ENCODE results near the gene JAK1. TPM values are rescaled to one million over a fixed set of nuclear protein-coding genes. Genes with fewer than 3 reads are reported as not detected.

The JAK1 gene
- polyA plus RNA-seq, 4 donors = 101 to 108 (median 103) TPM

DNA sequence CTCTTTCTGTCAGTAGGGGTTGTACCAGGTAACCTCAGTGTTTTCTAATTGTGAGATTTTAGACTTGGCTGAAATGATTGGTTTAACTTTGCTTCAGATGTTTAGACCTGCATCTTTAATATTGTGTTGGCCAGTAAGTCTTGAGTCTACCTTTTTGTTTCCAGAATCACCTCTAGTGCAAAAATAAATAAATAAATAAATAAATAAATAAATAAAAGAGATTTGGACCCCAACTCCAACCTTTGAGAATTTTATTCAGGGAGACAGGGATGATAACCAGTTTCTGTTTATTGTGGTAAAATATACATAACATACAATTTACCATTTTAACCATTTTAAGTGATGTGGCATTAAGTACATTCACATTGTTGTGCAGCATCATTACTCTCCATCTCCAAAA lies 157.0 kb downstream of the JAK1 start:
- no peak for DNase-seq (ENCODE audit: low read depth in 4 of 4, low spot score in 2 of 4)

DNA sequence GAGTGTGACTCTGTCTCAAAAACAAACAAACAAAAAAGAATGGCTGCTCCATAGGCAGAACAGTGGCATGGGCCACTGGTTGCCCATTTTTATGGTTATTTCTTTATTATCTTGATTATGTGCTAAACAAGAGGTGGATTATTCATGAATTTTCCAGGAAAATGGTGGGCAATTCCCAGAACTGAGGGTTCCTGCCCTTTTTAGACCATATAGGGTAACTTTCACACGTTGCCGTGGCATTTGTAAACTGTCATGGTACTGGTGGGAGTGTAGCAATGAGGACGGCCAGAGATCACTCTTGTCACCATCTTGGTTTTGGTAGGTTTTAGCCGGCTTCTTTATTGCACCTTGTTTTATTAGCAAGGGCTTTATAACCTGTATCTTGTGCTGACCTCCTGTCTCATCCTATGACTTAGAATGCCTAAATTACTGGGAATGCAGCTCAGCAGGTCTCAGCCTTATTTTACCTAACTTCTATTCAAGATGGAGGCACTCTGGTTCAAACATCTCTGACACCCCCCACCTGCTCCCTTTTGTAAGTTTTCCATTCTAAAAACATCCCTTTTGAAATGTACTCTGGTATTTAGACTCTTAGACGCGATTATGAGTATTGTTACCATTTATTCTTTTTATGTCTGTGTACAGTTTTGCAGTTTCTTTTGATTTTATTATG lies 164.4 kb downstream of the JAK1 start:
- DNase-seq (ENCODE audit: low read depth in 4 of 4, low spot score in 2 of 4) = no peak

- DNase-seq (ENCODE audit: low read depth in 4 of 4, low spot score in 2 of 4) = no peak
These were observed 167.5 kb downstream of the JAK1 start for GRCh38 chr1:64798872-64799271.

GRCh38 chr1:64790832-64791487 lies 175.4 kb downstream of the JAK1 start:
- no peak for DNase-seq (ENCODE audit: low read depth in 4 of 4, low spot score in 2 of 4)

Other genes starting within 250 kb of the JAK1 start
- gene RAVER2, start 221.5 kb downstream of the JAK1 start, polyA plus RNA-seq (ENCODE audit: insufficient read length in 4 of 4) = 10 to 100 TPM; 23.7 to 30.5 (median 26.7) TPM
- 10 to 100 TPM; 33.9 to 71.4 (median 56.0) TPM for gene AK4, start 181.7 kb upstream of the JAK1 start, polyA plus RNA-seq (ENCODE audit: insufficient read length in 4 of 4)

Data from left renal cortex interstitium (tissue), 4 donors.